HG03342 (cell line): ENCODE data around the gene AMMECR1L.
A peak's percentile ranks its signal among the peaks of the same experiment; 100 is the strongest.

Experiments
- ATAC-seq: cut with Tn5 transposase; IDR thresholded peaks from one replicate; pipeline ENCODE4 v1.9.1; 2021; ENCODE audit warnings: mild to moderate bottlenecking, moderate library complexity; ENCODE audit not compliant: unreplicated experiment

The AMMECR1L gene

GRCh38 chr2:127887082-127887775, 1.5 kb upstream of the AMMECR1L start:
- no peak for ATAC-seq

- ATAC-seq = peak; percentile 27
These were observed 808 bp upstream of the AMMECR1L start for GRCh38 chr2:127886593-127886935.

- ATAC-seq = peak; percentile 27
These were observed 655 bp downstream of the AMMECR1L start for GRCh38 chr2:127884861-127885740.

GRCh38 chr2:127884436-127884835, 1.3 kb downstream of the AMMECR1L start:
- no peak for ATAC-seq

GRCh38 chr2:127879899-127880298, 5.9 kb downstream of the AMMECR1L start:
- no peak for ATAC-seq

- no peak for ATAC-seq
These were observed 8.1 kb downstream of the AMMECR1L start for GRCh38 chr2:127877626-127878025.

- ATAC-seq = no peak
These were observed 8.6 kb downstream of the AMMECR1L start for GRCh38 chr2:127877136-127877535.

- no peak for ATAC-seq
These were observed 11.1 kb downstream of the AMMECR1L start for GRCh38 chr2:127874378-127875269.

GRCh38 chr2:127873707-127874303, 12.0 kb downstream of the AMMECR1L start:
- no peak for ATAC-seq

- ATAC-seq = no peak
These were observed 13.4 kb downstream of the AMMECR1L start for GRCh38 chr2:127872354-127872753.

GRCh38 chr2:127865926-127866325, 19.8 kb downstream of the AMMECR1L start:
- no peak for ATAC-seq

- ATAC-seq = no peak
These were observed 20.9 kb downstream of the AMMECR1L start for GRCh38 chr2:127864877-127865276.

- ATAC-seq = no peak
These were observed 23.5 kb downstream of the AMMECR1L start for GRCh38 chr2:127862228-127862627.

GRCh38 chr2:127860130-127860529, 25.6 kb downstream of the AMMECR1L start:
- no peak for ATAC-seq

- no peak for ATAC-seq
These were observed 26.1 kb downstream of the AMMECR1L start for GRCh38 chr2:127859712-127860085.

GRCh38 chr2:127857265-127857808, 28.4 kb downstream of the AMMECR1L start:
- ATAC-seq = no peak

GRCh38 chr2:127853671-127854070, 32.1 kb downstream of the AMMECR1L start:
- ATAC-seq = no peak

- ATAC-seq = no peak
These were observed 33.4 kb downstream of the AMMECR1L start for GRCh38 chr2:127852388-127852787.

GRCh38 chr2:127847931-127848330, 37.8 kb downstream of the AMMECR1L start:
- ATAC-seq = no peak

GRCh38 chr2:127844973-127845372, 40.8 kb downstream of the AMMECR1L start:
- ATAC-seq = no peak

GRCh38 chr2:127843677-127844076, 42.1 kb downstream of the AMMECR1L start:
- ATAC-seq = no peak
